Calu3 (cell line): ENCODE results near the gene ARHGAP8. TPM values are rescaled to one million over a fixed set of nuclear protein-coding genes. Genes with fewer than 3 reads are reported as not detected.

Experiments used
- BruUV-seq: library from RNA; stranded (reverse); fragments of 400-500 nt; replicated peaks from 2 replicates; lab custom pipeline; 2021; lab: Mats Ljungman, UMichigan
- CTCF ChIA-PET: fragments of 300-600 bp; sonication (Branson Sonifier 250); formaldehyde crosslinking; loops from one replicate; lab custom pipeline; 2022; ENCODE audit warnings: antibody characterized with exemption; lab: Charles Lee
- DNase-seq: peaks from one replicate; pipeline ENCODE4 v3.0.0; 2022
- H3K27ac Mint-ChIP-seq: one replicate; pipeline ENCODE4 v1.8.0; 2022; ENCODE audit warnings: mixed read lengths; ENCODE audit not compliant: unreplicated experiment
- H3K27me3 Mint-ChIP-seq: one replicate; pipeline ENCODE4 v1.8.0; 2022; ENCODE audit warnings: mixed read lengths; ENCODE audit not compliant: unreplicated experiment
- H3K36me3 Mint-ChIP-seq: one replicate; pipeline ENCODE4 v1.8.0; 2022; ENCODE audit warnings: mild to moderate bottlenecking, moderate library complexity, mixed read lengths; ENCODE audit not compliant: insufficient read depth, unreplicated experiment
- H3K4me1 Mint-ChIP-seq: one replicate; pipeline ENCODE4 v1.8.0; 2022; ENCODE audit warnings: mild to moderate bottlenecking, low read depth, mixed read lengths; ENCODE audit not compliant: unreplicated experiment
- H3K4me3 Mint-ChIP-seq: one replicate; pipeline ENCODE4 v1.8.0; 2022; ENCODE audit warnings: mild to moderate bottlenecking, low read depth, moderate library complexity, mixed read lengths; ENCODE audit not compliant: unreplicated experiment
- H3K9me3 Mint-ChIP-seq: one replicate; pipeline ENCODE4 v1.8.0; 2022; ENCODE audit warnings: low read depth, mixed read lengths; ENCODE audit not compliant: unreplicated experiment
- CTCF ChIP-seq: fragments of 200-600 bp; IDR thresholded peaks from one replicate; pipeline ENCODE4 v1.8.0; 2022; ENCODE audit warnings: antibody characterized with exemption; ENCODE audit not compliant: unreplicated experiment
- intact Hi-C: fragments of 100-400 bp; cut with micrococcal nuclease; formaldehyde crosslinking; loops from one replicate; pipeline ENCODE4 v1.10.0; 2022; ENCODE audit not compliant: unreplicated experiment
- total RNA-seq: library from RNA; stranded (reverse); gene quantifications from 2 replicates; pipeline ENCODE4 v1.2.3, GENCODE V29; 2022

ARHGAP8 gene
- total RNA-seq, 1 experiment from 2014 or later: 127 TPM

DNA sequence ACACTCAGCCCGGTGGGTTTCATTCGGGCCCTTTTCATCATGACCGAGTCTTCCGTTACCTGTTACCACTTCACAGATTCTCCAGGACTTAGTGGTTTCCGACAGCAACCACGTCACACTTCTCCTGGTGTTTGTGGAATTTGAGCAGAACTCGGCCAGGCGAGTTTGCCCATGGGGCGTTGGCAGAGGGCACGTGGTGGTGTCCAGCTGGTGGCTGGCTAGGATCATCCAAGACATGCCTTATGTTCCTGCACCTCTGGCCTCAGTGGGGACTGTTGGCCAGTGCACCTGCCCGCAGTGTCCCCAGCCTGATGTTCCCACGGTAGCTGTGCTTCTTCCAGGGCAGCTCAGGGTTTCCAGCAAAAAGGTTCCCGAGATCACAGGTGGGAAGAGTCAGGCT, 87.3 kb downstream of the ARHGAP8 start:
- no TSS peak for BruUV-seq
- H3K27me3 Mint-ChIP-seq: no peaks in the 10 kb centered on the region
- CTCF ChIA-PET: no interaction called here
- intact Hi-C loops: no loop called here
- H3K27ac Mint-ChIP-seq: no peak overlapping the region
- H3K36me3 Mint-ChIP-seq: peaks cover 18% of the 10 kb centered on the region
- no peak for TF ChIP-seq CTCF
- no peak for DNase-seq
- H3K4me3 Mint-ChIP-seq: no peak overlapping the region
- H3K4me1 Mint-ChIP-seq: no peaks in the 10 kb centered on the region
- no peaks in the 10 kb centered on the region for H3K9me3 Mint-ChIP-seq

- no peaks in the 10 kb centered on the region for H3K4me1 Mint-ChIP-seq
- TF ChIP-seq CTCF: no peak
- no peak overlapping the region for H3K4me3 Mint-ChIP-seq
- no TSS peak for BruUV-seq
- DNase-seq: no peak
- H3K36me3 Mint-ChIP-seq: peaks cover 28% of the 10 kb centered on the region
- H3K27me3 Mint-ChIP-seq: no peaks in the 10 kb centered on the region
- no peak overlapping the region for H3K27ac Mint-ChIP-seq
- intact Hi-C loops: no loop called here
- CTCF ChIA-PET: no interaction called here
- H3K9me3 Mint-ChIP-seq: no peaks in the 10 kb centered on the region
Measured at GRCh38 chr22:44840611-44841322, 88.4 kb downstream of the ARHGAP8 start.

DNA sequence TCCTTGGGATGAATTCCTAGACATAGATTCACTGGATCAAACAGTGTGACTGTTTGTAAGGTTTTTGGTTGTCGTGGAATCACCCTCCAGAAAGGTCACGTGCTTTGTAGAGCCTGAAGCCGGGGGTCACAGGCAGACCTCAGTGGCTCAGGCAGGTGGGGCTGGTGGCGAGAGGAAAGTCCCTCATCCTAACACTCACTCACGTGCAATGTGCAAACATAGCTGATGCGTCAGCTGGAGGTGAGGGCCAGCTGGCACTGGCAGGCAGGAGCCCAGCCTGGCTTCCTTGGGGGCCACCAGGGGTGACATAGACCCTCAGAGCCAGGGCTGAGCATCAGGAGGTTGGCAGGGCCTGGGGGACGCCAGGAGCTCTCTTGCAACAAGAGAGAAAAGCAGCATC, 90.0 kb downstream of the ARHGAP8 start:
- DNase-seq: no peak
- H3K4me3 Mint-ChIP-seq: no peak overlapping the region
- TF ChIP-seq CTCF: no peak
- CTCF ChIA-PET: no interaction called here
- no peaks in the 10 kb centered on the region for H3K9me3 Mint-ChIP-seq
- BruUV-seq: no TSS peak
- no peaks in the 10 kb centered on the region for H3K4me1 Mint-ChIP-seq
- H3K27ac Mint-ChIP-seq: no peak overlapping the region
- intact Hi-C loops: no loop called here
- peaks cover 24% of the 10 kb centered on the region for H3K36me3 Mint-ChIP-seq
- no peaks in the 10 kb centered on the region for H3K27me3 Mint-ChIP-seq

- TF ChIP-seq CTCF: no peak
- Mint-ChIP-seq H3K27ac (no peak overlapping the region), H3K27me3 (no peaks in the 10 kb centered on the region), H3K4me3 (no peak overlapping the region), H3K9me3 (no peaks in the 10 kb centered on the region), H3K36me3 (peaks cover 42% of the 10 kb centered on the region), H3K4me1 (no peaks in the 10 kb centered on the region)
- DNase-seq: no peak
- CTCF ChIA-PET: no interaction called here
- intact Hi-C loops: no loop called here
- BruUV-seq: no TSS peak
Measured at GRCh38 chr22:44845191-44845590, 92.8 kb downstream of the ARHGAP8 start.
